H9 (cell line): Measurements from ENCODE around the gene ZPR1. TPM values are rescaled to one million over a fixed set of nuclear protein-coding genes. Genes with fewer than 3 reads are reported as not detected.

Experiments
- DNase-seq: peaks from one replicate; pipeline ENCODE4 v3.0.0-alpha.2; 2017
- H2AFZ ChIP-seq: one replicate; pipeline ENCODE4 v1.6.1; 2013; ENCODE audit warnings: mild to moderate bottlenecking, low read length, control low read depth, moderate library complexity
- H2AK5ac ChIP-seq: 2 replicates; pipeline ENCODE4 v1.6.1; 2013; ENCODE audit warnings: low read length, control low read depth, mixed read lengths; ENCODE audit not compliant: insufficient read length
- H2BK120ac ChIP-seq: one replicate; pipeline ENCODE4 v1.6.1; 2013; ENCODE audit warnings: low read depth, mild to moderate bottlenecking, low read length, control low read depth, inconsistent platforms; ENCODE audit not compliant: poor library complexity, severe bottlenecking
- H2BK12ac ChIP-seq: 2 replicates; pipeline ENCODE4 v1.6.1; 2013; ENCODE audit warnings: low read length, control low read depth, mixed read lengths, low read depth; ENCODE audit not compliant: insufficient read length
- H2BK15ac ChIP-seq: 2 replicates; pipeline ENCODE4 v1.6.1; 2013; ENCODE audit warnings: low read depth, low read length, control low read depth
- H2BK20ac ChIP-seq: one replicate; pipeline ENCODE4 v1.6.1; 2013; ENCODE audit warnings: low read depth, mild to moderate bottlenecking, low read length, control low read depth, inconsistent platforms; ENCODE audit not compliant: poor library complexity, severe bottlenecking
- H2BK5ac ChIP-seq: 2 replicates; pipeline ENCODE4 v1.6.1; 2013; ENCODE audit warnings: low read length, control low read depth, mixed read lengths; ENCODE audit not compliant: insufficient read length
- H3K14ac ChIP-seq: 2 replicates; pipeline ENCODE4 v1.6.1; 2013; ENCODE audit warnings: low read length, control low read depth; ENCODE audit not compliant: insufficient read depth
- H3K18ac ChIP-seq: 2 replicates; pipeline ENCODE4 v1.6.1; 2013; ENCODE audit warnings: low read depth, mild to moderate bottlenecking, mixed read lengths, low read length, control low read depth; ENCODE audit not compliant: insufficient read length
- H3K23ac ChIP-seq: 2 replicates; pipeline ENCODE4 v1.6.1; 2013; ENCODE audit warnings: low read length, control low read depth, mixed read lengths, low read depth; ENCODE audit not compliant: insufficient read length
- H3K23me2 ChIP-seq: 2 replicates; pipeline ENCODE4 v1.6.1; 2013; ENCODE audit warnings: low read depth, mild to moderate bottlenecking, mixed read lengths, low read length, control low read depth; ENCODE audit not compliant: insufficient read length, poor library complexity, severe bottlenecking
- H3K27ac ChIP-seq: 2 replicates; pipeline ENCODE4 v1.5.1; 2013; ENCODE audit warnings: low read length, control low read depth, mixed read lengths, low read depth; ENCODE audit not compliant: insufficient read length
- H3K27me3 ChIP-seq: 2 replicates; pipeline ENCODE4 v1.6.1; 2013; ENCODE audit warnings: low read length, control low read depth, inconsistent platforms; ENCODE audit not compliant: insufficient read depth
- H3K4ac ChIP-seq: 2 replicates; pipeline ENCODE4 v1.6.1; 2013; ENCODE audit warnings: low read depth, mild to moderate bottlenecking, control low read depth, inconsistent platforms, low read length, moderate library complexity
- H3K4me1 ChIP-seq: 2 replicates; pipeline ENCODE4 v1.6.1; 2013; ENCODE audit warnings: low read length, control low read depth, inconsistent platforms; ENCODE audit not compliant: insufficient read depth
- H3K4me2 ChIP-seq: 2 replicates; pipeline ENCODE4 v1.6.1; 2013; ENCODE audit warnings: low read length, control low read depth, mixed read lengths; ENCODE audit not compliant: insufficient read length, insufficient read depth
- H3K56ac ChIP-seq: 2 replicates; pipeline ENCODE4 v1.6.1; 2013; ENCODE audit warnings: low read depth, mild to moderate bottlenecking, mixed read lengths, low read length, control low read depth; ENCODE audit not compliant: insufficient read length
- H3K79me1 ChIP-seq: 2 replicates; pipeline ENCODE4 v1.6.1; 2013; ENCODE audit warnings: low read depth, mild to moderate bottlenecking, moderate library complexity, low read length, control low read depth, inconsistent platforms; ENCODE audit not compliant: insufficient read depth, poor library complexity, severe bottlenecking
- H3K79me2 ChIP-seq: 2 replicates; pipeline ENCODE4 v1.6.1; 2013; ENCODE audit warnings: low read length, control low read depth, inconsistent platforms; ENCODE audit not compliant: insufficient read depth
- H3K9ac ChIP-seq: 2 replicates; pipeline ENCODE4 v1.6.1; 2013; ENCODE audit warnings: low read length, control low read depth, mixed read lengths; ENCODE audit not compliant: insufficient read length; ENCODE audit errors: extremely low read depth
- H3K9me3 ChIP-seq: one replicate; pipeline ENCODE4 v1.6.1; 2013; ENCODE audit warnings: low read depth, low read length, inconsistent platforms; ENCODE audit not compliant: control insufficient read depth
- H3T11ph ChIP-seq: one replicate; pipeline ENCODE4 v1.6.1; 2013; ENCODE audit warnings: mild to moderate bottlenecking, low read length, control low read depth, inconsistent platforms
- H4K20me1 ChIP-seq: one replicate; pipeline ENCODE4 v1.6.1; 2013; ENCODE audit not compliant: control insufficient read depth, insufficient read length, insufficient read depth
- H4K5ac ChIP-seq: 2 replicates; pipeline ENCODE4 v1.6.1; 2013; ENCODE audit warnings: low read depth, mild to moderate bottlenecking, mixed read lengths, low read length, control low read depth; ENCODE audit not compliant: insufficient read length
- H4K8ac ChIP-seq: replicated peaks from 2 replicates; pipeline ENCODE4 v1.6.1; 2013; ENCODE audit warnings: low read length, control low read depth, mixed read lengths, low read depth; ENCODE audit not compliant: insufficient read length
- H4K91ac ChIP-seq: 2 replicates; pipeline ENCODE4 v1.6.1; 2013; ENCODE audit warnings: low read depth, mild to moderate bottlenecking, moderate library complexity, mixed read lengths, low read length, control low read depth; ENCODE audit not compliant: insufficient read length
- H3K27ac Mint-ChIP-seq, 3 experiments: 2 replicates in 2 of 3; 3 replicates in 1 of 3; pipeline ENCODE4 v1.8.0; 2020 to 2021; ENCODE audit warnings: mixed read lengths in 3 of 3, mild to moderate bottlenecking in 1 of 3, moderate library complexity in 1 of 3
- H3K27me3 Mint-ChIP-seq: 2 replicates; pipeline ENCODE4 v1.8.0; 2021; ENCODE audit warnings: low read depth, mild to moderate bottlenecking, moderate library complexity, mixed read lengths
- H3K36me3 Mint-ChIP-seq, 3 experiments: 2 replicates in 2 of 3; 3 replicates in 1 of 3; pipeline ENCODE4 v1.8.0; 2020 to 2021; ENCODE audit warnings: low read depth in 3 of 3, mixed read lengths in 3 of 3; ENCODE audit not compliant: insufficient read depth in 1 of 3
- H3K4me1 Mint-ChIP-seq, 2 experiments: 2 replicates each; pipeline ENCODE4 v1.8.0; 2020; ENCODE audit warnings: mixed read lengths in 2 of 2
- H3K4me3 Mint-ChIP-seq, 2 experiments: 2 replicates in 1 of 2; 3 replicates in 1 of 2; pipeline ENCODE4 v1.8.0; 2020 to 2021; ENCODE audit warnings: mild to moderate bottlenecking in 2 of 2, mixed read lengths in 2 of 2, moderate library complexity in 1 of 2
- H3K9me3 Mint-ChIP-seq, 2 experiments: 2 replicates in 1 of 2; 3 replicates in 1 of 2; pipeline ENCODE4 v1.8.0; 2020; ENCODE audit warnings: mild to moderate bottlenecking in 2 of 2, mixed read lengths in 2 of 2, moderate library complexity in 1 of 2
- WGBS: extraction: QIAGEN DNeasy Blood & Tissue Kit; methylation state at CpG from one replicate; pipeline ENCODE4 v1.1.7; 2013; ENCODE audit warnings: missing lambda C conversion rate, low lambda C conversion rate, mixed read lengths; ENCODE audit not compliant: insufficient read length; ENCODE audit errors: extremely low coverage; 5-methylcytosine and 5-hydroxymethylcytosine counted together
- total RNA-seq: library from RNA; stranded (reverse); gene quantifications from 2 replicates; pipeline ENCODE4 v1.2.1, GENCODE V29; 2021
- TF ChIP-seq, protein P1 (sequence below): fragments of 200-600 bp; sonication (generic); conservative IDR thresholded peaks from 3 replicates; pipeline ENCODE4 v1.8.0; 2021; ENCODE audit warnings: antibody characterized with exemption, mild to moderate bottlenecking

The ZPR1 gene
- total RNA-seq, 1 experiment from 2014 or later: 82.0 TPM

DNA sequence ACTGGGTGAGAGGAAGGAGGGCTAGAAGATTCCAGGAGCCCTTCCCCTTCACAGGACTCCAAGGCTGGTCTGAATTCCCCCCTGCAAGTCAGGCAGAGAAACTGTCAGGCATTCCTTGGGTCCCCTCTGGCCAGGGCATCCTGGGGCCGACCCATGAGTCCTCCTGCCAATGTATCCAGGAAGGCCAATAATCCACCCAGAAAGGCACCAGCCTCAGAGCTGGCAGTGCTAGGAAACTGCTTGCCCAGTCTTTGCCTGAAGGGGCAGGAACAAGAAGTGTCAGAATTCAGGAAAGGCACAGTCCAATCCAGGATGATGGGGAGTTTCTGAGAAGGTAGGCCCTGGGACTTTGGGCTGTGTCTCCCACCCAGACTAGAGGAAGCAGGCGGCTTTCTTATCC is 56.0 kb downstream of the ZPR1 start:
- no peaks in the 10 kb centered on the region; the same call in 1 of the 2 replicates for H3K4me1 ChIP-seq
- no peak overlapping the region for H4K5ac ChIP-seq
- H3K27ac ChIP-seq: no peak overlapping the region
- H3K27me3 Mint-ChIP-seq: peaks cover 12% of the 10 kb centered on the region
- no peak overlapping the region for H2AFZ ChIP-seq
- no peak overlapping the region for H3K9ac ChIP-seq
- no peak overlapping the region for H2AK5ac ChIP-seq
- H3K23ac ChIP-seq: no peak overlapping the region
- no peak overlapping the region for H3K14ac ChIP-seq
- H3K23me2 ChIP-seq: peaks cover 4% of the 10 kb centered on the region
- no peak overlapping the region; a peak in 1 of 7 replicates for H3K27ac Mint-ChIP-seq
- no CpG with 5 or more reads among the region's 2 CpGs for WGBS
- H3K9me3 Mint-ChIP-seq: no peaks in the 10 kb centered on the region; a peak in 1 of 5 replicates
- no peak overlapping the region for H2BK120ac ChIP-seq
- H3K9me3 ChIP-seq: no peaks in the 10 kb centered on the region
- TF ChIP-seq, protein P1, sequence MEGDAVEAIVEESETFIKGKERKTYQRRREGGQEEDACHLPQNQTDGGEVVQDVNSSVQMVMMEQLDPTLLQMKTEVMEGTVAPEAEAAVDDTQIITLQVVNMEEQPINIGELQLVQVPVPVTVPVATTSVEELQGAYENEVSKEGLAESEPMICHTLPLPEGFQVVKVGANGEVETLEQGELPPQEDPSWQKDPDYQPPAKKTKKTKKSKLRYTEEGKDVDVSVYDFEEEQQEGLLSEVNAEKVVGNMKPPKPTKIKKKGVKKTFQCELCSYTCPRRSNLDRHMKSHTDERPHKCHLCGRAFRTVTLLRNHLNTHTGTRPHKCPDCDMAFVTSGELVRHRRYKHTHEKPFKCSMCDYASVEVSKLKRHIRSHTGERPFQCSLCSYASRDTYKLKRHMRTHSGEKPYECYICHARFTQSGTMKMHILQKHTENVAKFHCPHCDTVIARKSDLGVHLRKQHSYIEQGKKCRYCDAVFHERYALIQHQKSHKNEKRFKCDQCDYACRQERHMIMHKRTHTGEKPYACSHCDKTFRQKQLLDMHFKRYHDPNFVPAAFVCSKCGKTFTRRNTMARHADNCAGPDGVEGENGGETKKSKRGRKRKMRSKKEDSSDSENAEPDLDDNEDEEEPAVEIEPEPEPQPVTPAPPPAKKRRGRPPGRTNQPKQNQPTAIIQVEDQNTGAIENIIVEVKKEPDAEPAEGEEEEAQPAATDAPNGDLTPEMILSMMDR: no peak
- H3T11ph ChIP-seq: no peak overlapping the region
- H2BK5ac ChIP-seq: no peak overlapping the region
- DNase-seq: no peak
- H2BK15ac ChIP-seq: no peak overlapping the region
- H3K4me2 ChIP-seq: no peak overlapping the region
- H4K8ac ChIP-seq: no peak overlapping the region
- no peaks in the 10 kb centered on the region for H3K36me3 Mint-ChIP-seq
- no peak overlapping the region for H3K4ac ChIP-seq
- H3K4me1 Mint-ChIP-seq: peaks cover 30 to 43% of the 10 kb centered on the region in 2 experiments
- H3K56ac ChIP-seq: no peak overlapping the region
- no peaks in the 10 kb centered on the region for H3K79me1 ChIP-seq
- H4K91ac ChIP-seq: no peak overlapping the region
- no peak overlapping the region for H3K4me3 Mint-ChIP-seq
- H3K27me3 ChIP-seq: no peaks in the 10 kb centered on the region; the same call in 1 of the 2 replicates
- no peak overlapping the region for H2BK20ac ChIP-seq
- H2BK12ac ChIP-seq: no peak overlapping the region
- no peaks in the 10 kb centered on the region for H3K79me2 ChIP-seq
- H3K18ac ChIP-seq: peak overlapping the region; percentile 3
- no peaks in the 10 kb centered on the region for H4K20me1 ChIP-seq
